HG02885 (cell line): ENCODE data around the gene GGT1.
"Not testable (repeated sequence)": the region's sequence is repeated elsewhere in the genome, so short reads cannot be mapped to it uniquely, and the experiment has no call there.

Experiments used
- ATAC-seq: cut with Tn5 transposase; IDR thresholded peaks from one replicate; pipeline ENCODE4 v1.9.1; 2021; ENCODE audit warnings: mild to moderate bottlenecking; ENCODE audit not compliant: unreplicated experiment, poor library complexity

GGT1 gene

DNA sequence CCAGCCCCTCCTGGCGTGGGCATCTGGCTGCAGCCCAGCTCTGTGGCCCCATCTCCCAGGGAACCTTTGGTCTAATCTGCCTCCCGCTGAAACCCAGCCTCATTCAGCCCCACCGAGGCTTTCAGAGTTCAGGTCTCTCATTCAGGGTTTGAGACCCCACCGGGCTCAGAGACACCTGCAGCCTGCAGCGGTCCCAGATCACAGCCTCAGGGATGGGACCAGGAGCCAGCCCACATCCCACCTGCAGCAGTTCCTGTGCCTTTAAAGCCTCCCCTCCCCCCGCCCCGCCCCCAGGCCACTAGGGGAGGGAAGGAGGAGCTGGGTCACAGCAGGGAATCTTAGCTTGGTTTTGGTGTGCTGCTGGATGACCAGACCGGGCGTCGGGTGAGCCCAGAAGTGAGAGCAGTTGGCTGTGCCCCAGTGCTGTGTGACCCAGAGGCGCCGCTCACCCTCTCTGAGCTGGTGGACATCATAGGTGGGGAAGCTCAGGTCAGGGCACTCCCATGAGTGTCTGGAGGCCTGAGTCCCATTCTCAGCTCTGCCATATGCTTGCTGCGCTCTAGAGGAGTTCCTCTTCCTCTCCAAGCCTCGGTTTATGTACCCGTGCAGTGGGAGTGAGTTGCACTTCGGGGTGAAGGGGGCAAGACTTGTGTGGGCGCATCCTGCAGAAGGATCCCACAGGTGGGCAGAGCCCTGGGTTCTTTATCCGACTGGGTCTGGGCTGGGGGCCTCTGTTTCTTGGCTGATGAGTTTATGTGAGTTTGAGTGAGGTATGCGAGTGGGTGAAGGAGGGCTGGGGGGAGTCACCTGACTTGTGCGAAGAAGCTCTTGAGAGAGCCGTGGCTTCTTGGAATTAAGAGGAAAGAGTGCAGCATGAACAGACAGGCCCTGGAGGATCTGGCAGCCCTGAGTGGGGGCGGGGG is at the start of gene GGT1:
Gene GGT1 (plus strand): TSS at position 347 of the 923 bp plus-strand sequence. CDS start 7,889 bp downstream, outside the sequence.
- ATAC-seq = not testable (repeated sequence)

DNA sequence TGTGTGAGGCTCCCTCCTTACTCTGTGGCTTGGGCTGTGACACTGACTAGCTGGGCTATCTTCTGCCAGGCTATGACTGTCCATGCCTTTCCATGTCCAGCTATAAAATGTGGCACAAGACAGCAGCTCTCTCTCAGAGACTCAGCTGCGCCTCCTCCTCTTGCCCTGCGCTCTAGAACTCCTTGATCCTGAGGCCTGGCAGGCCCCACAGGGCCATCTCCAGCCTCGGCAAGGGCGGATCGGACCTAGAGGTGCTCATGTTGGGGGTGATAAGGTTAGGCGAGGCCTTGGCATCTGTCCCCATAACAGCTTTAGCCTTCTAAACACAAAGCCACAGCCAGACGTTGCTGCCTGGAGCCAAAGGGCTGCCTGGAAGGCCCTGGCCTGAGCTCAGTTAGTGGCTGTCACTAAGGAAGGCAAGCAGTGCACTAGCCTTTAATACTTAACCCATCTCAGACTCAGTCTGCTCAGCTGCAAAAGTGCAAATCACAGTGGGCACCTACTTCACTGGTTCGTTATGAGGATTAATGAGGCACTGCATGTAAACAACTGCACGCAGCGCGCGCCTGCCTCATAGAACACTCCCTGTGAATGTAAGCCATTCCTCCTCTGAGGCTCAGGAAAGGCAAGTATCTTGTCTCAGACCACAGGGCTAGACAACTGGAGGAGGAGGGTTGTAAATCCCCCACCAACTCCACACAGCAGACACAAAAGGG is 49.2 kb upstream of the GGT1 start:
- no peak for ATAC-seq

DNA sequence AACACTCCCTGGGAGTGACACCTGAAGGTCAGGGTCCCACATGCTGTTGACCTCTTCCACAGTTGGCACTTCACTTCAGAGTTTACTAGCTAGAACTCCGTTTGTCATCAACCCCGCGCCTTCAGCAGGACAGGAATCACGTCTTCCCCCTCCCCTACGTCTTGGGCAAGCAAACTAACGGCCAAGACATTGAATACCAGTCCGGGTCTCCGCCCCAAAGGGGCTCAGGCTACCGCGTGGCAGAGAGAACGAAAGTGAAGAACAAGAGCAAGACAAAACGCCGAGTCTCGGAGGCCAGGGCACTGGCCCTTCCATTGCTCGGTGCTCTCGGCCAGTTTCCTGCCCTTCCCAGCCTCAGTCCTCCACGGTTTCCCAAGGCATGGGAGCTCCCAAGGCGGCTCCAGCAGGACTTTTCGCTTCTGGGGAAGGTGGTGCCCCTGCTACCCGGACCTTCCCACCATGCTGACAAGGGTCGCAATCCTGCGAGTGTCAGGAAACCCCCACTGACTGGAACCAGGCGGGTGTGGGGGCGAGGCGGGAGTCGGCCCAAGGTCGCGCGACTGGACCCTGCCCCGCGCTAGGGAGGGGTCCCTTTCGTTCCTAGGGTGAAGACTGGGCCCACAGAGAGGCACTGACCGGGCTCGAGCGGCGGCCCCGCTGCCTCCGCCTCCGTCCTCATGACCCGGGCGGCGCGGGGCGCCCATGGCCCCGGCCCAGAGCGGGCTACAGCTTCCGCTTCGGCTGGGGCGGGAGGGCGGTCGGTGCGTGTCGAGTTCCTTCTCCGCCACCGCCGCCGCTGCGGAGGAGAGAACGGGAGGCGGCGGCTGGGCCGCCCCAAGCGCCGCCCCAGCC is 48.5 kb upstream of the GGT1 start, which contains the start of gene GUCD1:
Gene GUCD1 (minus strand): TSS at position 826 of the 852 bp plus-strand sequence. CDS start 147 bp downstream, at position 679.
- ATAC-seq = peak; percentile 2

DNA sequence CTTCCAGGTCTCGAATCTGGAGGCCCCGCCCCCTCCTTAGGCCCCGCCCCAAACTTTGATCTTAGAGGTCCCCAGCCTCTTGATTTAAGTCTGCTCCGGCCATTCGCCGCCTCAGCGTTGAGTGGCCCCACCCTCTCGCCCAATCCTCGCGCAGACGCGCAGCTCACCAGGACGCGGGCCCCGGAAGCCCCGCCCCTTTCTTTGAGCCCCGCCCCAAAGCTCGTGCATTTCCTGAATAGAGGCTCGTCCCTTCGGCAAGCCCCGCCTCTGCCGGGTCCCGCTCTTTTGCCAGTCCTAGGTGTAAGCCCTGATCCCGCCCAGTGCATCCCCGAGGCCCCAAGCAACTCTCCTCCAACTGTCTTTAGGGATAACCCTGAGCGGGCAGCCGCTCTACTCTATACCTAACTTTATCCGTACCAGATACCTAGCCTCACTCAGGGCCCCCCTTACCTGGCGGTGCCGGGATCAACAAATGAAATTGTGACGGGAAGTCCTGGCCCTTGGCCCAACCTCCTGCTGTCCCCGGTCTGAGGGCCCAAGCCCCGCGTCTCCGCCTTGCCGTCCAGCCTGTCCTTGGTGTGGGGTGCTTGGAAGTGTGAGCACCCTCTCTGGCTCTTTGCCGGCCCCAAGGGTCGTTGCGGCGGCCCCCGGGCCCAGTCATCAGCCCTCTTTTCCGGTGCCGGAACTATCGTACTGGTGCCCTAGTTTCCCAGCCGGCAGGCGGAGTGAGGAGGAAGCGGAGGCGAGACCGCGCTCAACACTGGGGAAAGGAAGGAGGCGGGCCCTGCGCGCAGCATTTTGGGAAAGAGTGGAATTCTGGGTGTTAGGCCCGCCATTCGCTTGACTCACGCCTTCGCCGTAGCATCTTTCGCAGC is 47.6 kb upstream of the GGT1 start, which contains the start of gene SNRPD3:
Gene SNRPD3 (plus strand): TSS at position 835 of the 875 bp plus-strand sequence. CDS start 1,676 bp downstream, outside the sequence.
- ATAC-seq = peak; percentile 74

- ATAC-seq = no peak
Observed at GRCh38 chr22:24559471-24559870, 43.5 kb upstream of the GGT1 start.

DNA sequence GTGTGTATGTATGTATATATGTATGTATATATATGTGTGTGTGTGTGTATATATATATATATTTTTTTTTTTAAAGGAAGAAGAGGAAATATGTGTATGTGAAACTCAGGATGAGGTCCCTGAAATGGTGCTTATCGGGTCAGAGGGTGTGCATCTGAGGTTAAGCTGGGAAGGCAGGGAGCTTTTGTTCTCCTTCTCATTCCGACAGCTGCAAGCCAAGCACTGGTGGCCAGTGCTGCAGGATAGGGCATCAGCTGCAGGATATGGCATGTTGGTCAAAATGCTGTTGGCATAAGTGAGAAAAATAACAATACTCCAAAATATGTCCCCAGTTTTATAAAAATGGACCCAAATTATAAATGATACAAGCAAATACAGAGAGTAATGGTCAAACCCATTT is 39.7 kb upstream of the GGT1 start:
- no peak for ATAC-seq

GRCh38 chr22:24564376-24565058 is 38.5 kb upstream of the GGT1 start:
- ATAC-seq = no peak

- ATAC-seq = no peak
Observed at GRCh38 chr22:24565077-24565476, 37.9 kb upstream of the GGT1 start.

- no peak for ATAC-seq
Observed at GRCh38 chr22:24566899-24567511, 36.0 kb upstream of the GGT1 start.

GRCh38 chr22:24567668-24568067 is 35.3 kb upstream of the GGT1 start:
- ATAC-seq = no peak

- no peak for ATAC-seq
Observed at GRCh38 chr22:24571266-24571665, 31.7 kb upstream of the GGT1 start.

GRCh38 chr22:24576778-24577177 is 26.2 kb upstream of the GGT1 start:
- ATAC-seq = no peak

DNA sequence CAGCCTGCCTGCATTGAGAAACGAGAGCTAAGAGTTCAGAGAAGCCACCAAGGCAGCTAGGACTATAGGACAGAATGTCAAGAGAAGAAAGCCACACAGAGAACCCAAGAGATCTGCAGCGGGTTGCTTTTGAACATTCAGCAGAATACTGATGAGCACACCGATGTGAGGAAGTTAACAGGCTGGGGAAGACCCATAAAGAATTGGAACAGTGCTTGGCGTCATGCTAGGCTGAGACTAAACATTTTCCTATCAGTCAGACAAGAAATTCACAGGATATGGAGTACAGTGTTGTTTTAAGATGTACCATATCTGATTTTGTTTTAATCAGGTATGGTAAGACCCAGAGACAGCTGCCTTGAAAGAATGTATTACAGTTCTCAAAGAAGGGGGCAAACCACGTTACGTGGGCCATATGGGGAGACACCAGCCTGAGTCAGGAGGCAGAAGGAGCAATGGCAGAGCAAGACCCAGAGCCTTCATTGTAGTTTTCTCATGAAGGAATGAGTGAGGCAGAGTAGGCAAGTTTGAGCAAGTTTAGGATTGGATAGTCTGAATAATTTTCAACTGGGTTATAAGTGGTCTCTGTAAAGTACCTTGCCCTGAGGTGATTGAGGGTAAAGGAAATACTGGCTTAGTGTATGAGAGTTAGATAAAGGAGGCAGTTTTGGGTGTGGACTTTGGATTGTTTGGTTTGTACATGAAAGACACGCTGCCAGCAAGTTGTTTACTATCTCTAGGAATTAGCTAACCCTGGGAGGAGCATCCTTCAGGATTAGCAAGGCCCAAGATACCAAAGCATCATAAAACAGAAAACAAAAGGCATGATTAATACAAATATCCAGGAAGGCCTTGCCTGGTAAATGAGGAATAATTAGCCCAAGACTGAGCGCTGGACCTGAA is 24.4 kb upstream of the GGT1 start:
- no peak for ATAC-seq

- no peak for ATAC-seq
Observed at GRCh38 chr22:24579258-24579601, 23.8 kb upstream of the GGT1 start.

DNA sequence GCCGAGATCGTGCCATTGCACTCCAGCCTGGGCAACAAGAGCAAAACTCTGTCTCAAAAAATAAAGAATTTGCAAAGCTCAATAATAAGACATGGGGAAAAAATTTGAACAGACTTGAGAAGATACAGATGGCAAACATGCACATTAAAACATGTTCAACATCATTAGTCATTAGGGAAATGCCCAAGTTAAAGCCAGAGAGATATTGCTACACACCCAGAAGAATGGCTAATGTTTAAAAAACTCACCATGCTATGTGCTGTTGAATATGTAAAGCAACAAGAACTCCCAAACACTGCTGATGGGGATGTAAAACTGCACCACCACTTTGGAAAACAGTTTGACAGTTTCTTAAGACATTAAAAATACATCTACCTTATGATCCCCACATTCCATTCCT is 22.7 kb upstream of the GGT1 start:
- ATAC-seq = no peak

GRCh38 chr22:24582056-24582814 is 20.8 kb upstream of the GGT1 start:
- ATAC-seq = no peak
